H4 (cell line): ENCODE results near the gene PKP4. TPM values are rescaled to one million over a fixed set of nuclear protein-coding genes. Genes with fewer than 3 reads are reported as not detected.
A peak's percentile ranks its signal among the peaks of the same experiment; 100 is the strongest.

Experiments
- DNase-seq: peaks from one replicate; pipeline ENCODE4 v3.0.0-alpha.2; 2015; ENCODE audit warnings: low spot score
- total RNA-seq: library from RNA; depleted of rRNA; stranded (reverse); fragments of >200 nt; shearing (Covaris generic); gene quantifications from 2 replicates; pipeline ENCODE4 v1.2.3, GENCODE V29; 2014

The PKP4 gene
- total RNA-seq, 1 experiment from 2014 or later = 19.4 TPM

DNA sequence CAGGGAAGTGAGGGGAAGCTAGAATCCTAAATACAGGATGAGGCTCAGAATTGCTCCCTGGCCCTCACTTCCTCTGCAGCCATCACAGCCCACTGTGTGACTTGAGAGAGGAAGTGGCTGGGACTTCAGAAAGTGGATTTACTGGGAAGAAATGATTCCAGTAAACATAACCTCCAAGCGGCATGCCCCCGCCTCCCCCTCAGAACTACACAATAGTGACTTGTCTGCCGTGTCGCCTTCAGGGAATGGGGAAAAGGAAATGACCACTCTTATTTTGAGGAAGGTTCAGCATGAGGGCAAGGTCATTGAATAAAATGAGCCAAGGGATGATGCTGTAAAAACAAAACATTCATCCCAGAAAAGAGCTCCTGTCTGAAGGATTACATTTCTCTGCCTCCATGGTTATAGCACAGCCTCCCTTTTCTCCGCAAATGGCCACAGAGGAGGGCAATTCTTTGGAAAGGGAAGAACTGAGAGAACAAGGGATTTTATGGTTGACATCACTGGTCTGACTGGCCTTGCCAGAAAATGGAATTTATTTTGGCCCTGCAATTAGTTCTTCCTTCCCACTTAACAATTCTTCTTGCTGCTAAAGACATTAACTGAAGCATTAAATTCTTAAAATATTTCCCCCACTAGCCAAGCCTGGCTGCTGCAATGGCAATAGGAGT lies 259.5 kb downstream of the PKP4 start:
- DNase-seq = no peak

GRCh38 chr2:158716921-158717320 lies 260.2 kb downstream of the PKP4 start:
- DNase-seq = no peak

DNA sequence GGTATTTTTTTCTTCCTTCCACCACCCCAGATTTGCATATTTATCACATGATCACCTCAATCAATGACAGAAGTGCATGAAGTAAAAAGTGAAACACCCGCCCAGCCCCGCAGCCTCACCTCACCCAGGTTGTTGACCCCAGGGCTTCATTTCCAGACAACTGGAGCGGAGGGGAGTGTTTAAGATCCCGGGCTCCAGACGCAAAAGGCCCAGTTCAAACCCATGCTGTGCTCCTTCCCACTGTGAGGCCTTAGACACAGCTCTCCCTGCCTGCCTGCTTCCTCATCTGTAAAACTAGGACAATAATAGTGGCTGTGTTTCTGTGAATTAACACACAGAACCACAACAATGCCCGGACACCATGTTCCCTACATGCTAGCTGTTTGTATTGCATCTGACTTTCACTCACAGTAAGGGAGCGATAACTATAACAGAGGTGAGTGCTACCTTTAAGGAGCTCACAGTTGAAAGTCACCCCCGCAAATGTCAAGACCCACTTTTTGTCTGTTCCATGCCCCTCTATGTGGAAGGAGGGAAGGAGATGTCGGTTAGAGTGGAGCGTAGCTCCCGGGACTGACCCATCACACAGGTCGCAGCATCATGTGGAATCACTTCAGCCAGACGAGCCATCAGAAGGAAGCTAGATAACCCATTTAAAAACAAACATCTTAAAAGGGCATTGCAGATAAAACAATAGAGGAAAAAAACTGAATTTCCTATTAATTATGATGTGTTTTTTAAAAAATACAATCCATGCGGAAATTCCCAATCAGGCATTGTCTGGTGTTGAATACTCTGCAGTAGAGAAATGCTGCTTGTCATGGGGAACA lies 260.8 kb downstream of the PKP4 start:
- DNase-seq = no peak

DNA sequence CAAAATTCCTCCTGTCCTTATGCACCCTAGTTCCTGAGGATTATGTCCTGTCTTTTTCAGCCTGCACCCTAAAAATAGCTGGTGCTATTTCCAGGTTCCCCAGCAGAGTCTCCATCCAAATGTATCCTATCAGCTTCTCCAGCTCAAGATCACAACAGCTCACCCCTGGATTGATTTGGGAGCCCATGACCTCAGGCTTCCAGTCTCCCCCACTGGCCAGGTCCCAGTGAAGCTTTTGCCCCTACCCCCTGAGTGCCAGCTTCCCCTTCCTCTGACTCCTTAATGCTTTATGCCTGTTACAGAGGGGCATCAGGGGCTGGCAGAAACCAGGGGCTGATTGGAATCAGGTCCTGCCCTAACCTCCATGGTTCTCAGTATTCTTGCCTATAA lies 261.4 kb downstream of the PKP4 start:
- no peak for DNase-seq

- peak; percentile 56 for DNase-seq
Measured at GRCh38 chr2:158718851-158719250, 262.1 kb downstream of the PKP4 start.

- no peak for DNase-seq
Measured at GRCh38 chr2:158719403-158719802, 262.7 kb downstream of the PKP4 start.

- no peak for DNase-seq
Measured at GRCh38 chr2:158722266-158723105, 265.7 kb downstream of the PKP4 start.

GRCh38 chr2:158723181-158723838 lies 266.6 kb downstream of the PKP4 start:
- DNase-seq = no peak

GRCh38 chr2:158723921-158724802 lies 267.4 kb downstream of the PKP4 start:
- DNase-seq = peak; percentile 84

GRCh38 chr2:158724803-158725381 lies 268.1 kb downstream of the PKP4 start:
- DNase-seq = peak; percentile 35

DNA sequence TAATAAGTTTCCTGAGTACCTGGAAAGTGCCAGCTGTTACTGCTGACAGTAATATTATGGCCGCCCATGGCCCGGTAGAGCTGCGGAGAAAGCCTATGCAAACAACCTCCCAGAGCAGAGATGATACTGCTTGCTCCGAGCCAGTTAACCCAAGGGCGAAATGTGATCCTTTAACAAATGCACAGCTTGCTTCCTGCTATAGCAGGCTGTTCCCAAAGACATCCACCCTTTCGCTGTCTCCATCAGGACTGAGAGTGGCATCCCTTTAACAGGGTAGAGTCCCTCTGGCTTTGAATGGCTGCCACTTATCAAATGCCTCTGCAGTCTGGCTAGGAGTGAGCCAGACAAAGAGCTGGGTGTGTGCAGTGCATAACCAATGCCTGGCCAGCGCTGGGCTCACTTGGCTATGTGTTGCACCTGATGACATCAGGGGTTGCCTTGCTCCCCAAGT lies 268.7 kb downstream of the PKP4 start:
- no peak for DNase-seq

- DNase-seq = no peak
Measured at GRCh38 chr2:158726911-158727592, 270.3 kb downstream of the PKP4 start.

- DNase-seq = no peak
Measured at GRCh38 chr2:158728422-158728821, 271.7 kb downstream of the PKP4 start.

DNA sequence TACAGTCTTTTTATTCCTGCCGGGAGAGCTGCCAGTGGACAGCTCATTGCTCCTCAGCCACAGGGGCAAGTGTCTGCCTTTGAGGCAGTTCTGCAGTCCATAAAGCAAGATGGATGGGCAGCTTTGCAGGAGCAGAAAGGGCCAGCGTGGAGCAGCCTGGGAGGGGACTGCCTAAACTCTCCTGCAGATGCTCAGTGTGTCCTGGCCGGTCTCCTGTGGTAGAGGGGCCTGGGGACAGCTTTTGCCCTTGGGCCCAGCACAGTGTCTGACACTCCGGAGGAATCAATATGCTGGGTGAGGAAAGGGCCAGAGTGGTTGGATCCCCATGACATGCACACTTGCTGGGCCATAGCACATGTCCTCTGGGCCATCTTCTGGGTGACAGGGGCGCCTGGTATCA lies 272.7 kb downstream of the PKP4 start:
- no peak for DNase-seq

DNA sequence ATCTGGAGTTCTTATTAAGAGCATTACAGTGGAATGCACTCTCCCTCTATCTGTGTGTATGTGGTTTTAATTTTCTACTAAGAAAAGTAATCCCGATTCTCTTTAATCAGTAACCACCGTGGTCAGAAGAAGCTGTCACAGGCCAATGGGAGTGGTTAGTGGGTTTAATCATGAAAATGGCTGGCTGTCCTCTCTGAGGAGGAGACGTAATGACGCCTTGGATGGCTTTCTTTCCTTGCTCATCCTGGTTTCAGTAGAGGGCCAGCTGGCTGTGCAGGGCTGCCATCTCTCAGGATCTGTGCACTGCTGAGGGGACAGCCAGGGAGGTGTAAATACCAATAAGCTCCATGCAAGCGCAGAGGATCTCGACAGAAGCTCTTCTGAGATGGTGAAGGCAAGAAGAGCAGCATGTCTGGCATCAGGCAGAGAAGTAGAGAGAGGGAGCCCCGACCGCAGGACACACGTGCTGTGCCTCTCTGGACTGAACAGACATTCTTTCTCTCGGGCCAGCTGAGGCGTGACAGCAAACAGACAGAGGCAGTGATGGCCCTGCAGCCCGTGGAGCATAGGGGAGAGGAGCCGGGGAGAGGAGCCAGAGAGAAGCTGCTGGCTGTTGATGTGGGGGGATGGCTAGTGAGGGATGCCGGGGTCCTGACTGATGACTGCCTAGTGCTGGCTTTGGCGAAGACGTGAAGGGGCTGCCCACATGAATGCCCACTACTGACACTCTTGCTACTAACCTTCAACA lies 273.3 kb downstream of the PKP4 start:
- DNase-seq = no peak

DNA sequence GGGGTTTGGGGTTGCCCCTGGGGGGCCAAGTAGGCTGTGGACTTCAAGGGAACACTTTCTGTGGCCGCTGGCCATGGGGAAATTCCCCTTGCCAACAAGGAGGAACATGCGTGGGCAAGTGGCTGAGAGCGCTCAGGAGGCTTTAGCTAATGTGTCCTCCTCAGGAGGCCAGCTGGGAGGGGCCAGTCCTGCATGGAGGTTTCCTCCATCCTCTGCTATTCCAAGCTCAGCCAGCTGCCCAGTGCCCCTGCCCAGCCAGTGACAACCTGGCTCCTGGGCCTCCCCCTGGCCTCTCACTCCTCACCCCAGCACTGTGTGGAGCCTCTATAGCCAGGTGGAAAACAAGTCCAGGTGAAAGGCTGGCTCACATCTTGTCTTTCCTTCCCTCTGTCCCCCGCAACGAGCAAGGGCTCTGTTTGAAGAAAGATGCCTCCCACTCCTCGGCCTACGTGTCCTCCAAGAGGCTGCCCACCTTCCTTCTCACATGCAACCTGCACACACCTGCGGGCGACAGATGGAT lies 273.9 kb downstream of the PKP4 start:
- no peak for DNase-seq

GRCh38 chr2:158731386-158731785 lies 274.6 kb downstream of the PKP4 start:
- no peak for DNase-seq
